ENCODE results near the gene RDH12.
A peak's percentile ranks its signal among the peaks of the same experiment; 100 is the strongest.

The RDH12 gene

GRCh38 chr14:67674480-67675218 lies 27.0 kb upstream of the RDH12 start, which contains the start of gene VTI1B:
Gene VTI1B (minus strand): TSS chr14:67674632. CDS start chr14:67674489, 143 bp downstream.
- TF ChIP-seq POU2F2 (IDR thresholded peaks at IDR 0.05; ENCODE audit: low read depth, low read length) = peak; percentile 51; the same call in 1 of the 2 replicates
- TF ChIP-seq POLR2AphosphoS5 (IDR thresholded peaks at IDR 0.05; ENCODE audit: low read depth, low read length) = peak; percentile 74
- TF ChIP-seq POLR2A (IDR thresholded peaks at IDR 0.05; ENCODE audit: low read depth, low read length) = peak; percentile 77
- no peak for TF ChIP-seq SPI1 (IDR thresholded peaks at IDR 0.05; ENCODE audit: low read depth, low read length)
- FAIRE-seq = peak; percentile 94
- DNase-seq (ENCODE audit: insufficient read length, low spot score) = peak; percentile 80

GRCh38 chr14:67675219-67675582 lies 26.5 kb upstream of the RDH12 start:
- TF ChIP-seq PAX5 (IDR thresholded peaks at IDR 0.05; ENCODE audit: insufficient read depth, low read length, severe bottlenecking) (no peak), POU2F2 (IDR thresholded peaks at IDR 0.05; ENCODE audit: low read depth, low read length) (no peak), SPI1 (IDR thresholded peaks at IDR 0.05; ENCODE audit: low read depth, low read length) (no peak), POLR2AphosphoS5 (IDR thresholded peaks at IDR 0.05; ENCODE audit: low read depth, low read length) (no peak), POLR2A (IDR thresholded peaks at IDR 0.05; ENCODE audit: low read depth, low read length) (no peak), TAF1 (IDR thresholded peaks at IDR 0.05; ENCODE audit: low read depth, low read length) (no peak)
- FAIRE-seq (no peak), DNase-seq (ENCODE audit: insufficient read length, low spot score) (no peak)

GRCh38 chr14:67679006-67679405 lies 22.7 kb upstream of the RDH12 start:
- DNase-seq (ENCODE audit: insufficient read length, low spot score) (no peak), FAIRE-seq (no peak)
- TF ChIP-seq POLR2AphosphoS5 (IDR thresholded peaks at IDR 0.05; ENCODE audit: low read depth, low read length) = no peak
- TF ChIP-seq PAX5 (IDR thresholded peaks at IDR 0.05; ENCODE audit: insufficient read depth, low read length, severe bottlenecking) = no peak
- no peak for TF ChIP-seq POLR2A (IDR thresholded peaks at IDR 0.05; ENCODE audit: low read depth, low read length)
- TF ChIP-seq POU2F2 (IDR thresholded peaks at IDR 0.05; ENCODE audit: low read depth, low read length) = no peak
- no peak for TF ChIP-seq SPI1 (IDR thresholded peaks at IDR 0.05; ENCODE audit: low read depth, low read length)
- TF ChIP-seq TAF1 (IDR thresholded peaks at IDR 0.05; ENCODE audit: low read depth, low read length) = no peak

GRCh38 chr14:67680121-67680602 lies 21.5 kb upstream of the RDH12 start:
- DNase-seq (ENCODE audit: insufficient read length, low spot score) (peak; percentile 56), FAIRE-seq (peak; percentile 85)
- TF ChIP-seq POU2F2 (IDR thresholded peaks at IDR 0.05; ENCODE audit: low read depth, low read length) = no peak
- TF ChIP-seq TAF1 (IDR thresholded peaks at IDR 0.05; ENCODE audit: low read depth, low read length) = no peak

GRCh38 chr14:67680941-67681340 lies 20.7 kb upstream of the RDH12 start:
- DNase-seq (ENCODE audit: insufficient read length, low spot score) = no peak
- no peak for FAIRE-seq
- TF ChIP-seq PAX5 (IDR thresholded peaks at IDR 0.05; ENCODE audit: insufficient read depth, low read length, severe bottlenecking) = no peak
- peak; percentile 71 for TF ChIP-seq SPI1 (IDR thresholded peaks at IDR 0.05; ENCODE audit: low read depth, low read length)

GRCh38 chr14:67683842-67684241 lies 17.8 kb upstream of the RDH12 start:
- FAIRE-seq = no peak

GRCh38 chr14:67690011-67690410 lies 11.7 kb upstream of the RDH12 start:
- FAIRE-seq = no peak
- DNase-seq (ENCODE audit: insufficient read length, low spot score) = no peak
- TF ChIP-seq PAX5 (IDR thresholded peaks at IDR 0.05; ENCODE audit: insufficient read depth, low read length, severe bottlenecking) (no peak), POLR2A (IDR thresholded peaks at IDR 0.05; ENCODE audit: low read depth, low read length) (no peak), SPI1 (IDR thresholded peaks at IDR 0.05; ENCODE audit: low read depth, low read length) (no peak), POLR2AphosphoS5 (IDR thresholded peaks at IDR 0.05; ENCODE audit: low read depth, low read length) (no peak), TAF1 (IDR thresholded peaks at IDR 0.05; ENCODE audit: low read depth, low read length) (no peak), POU2F2 (IDR thresholded peaks at IDR 0.05; ENCODE audit: low read depth, low read length) (no peak)

More at GRCh38 chr14:67683842-67684241, 17.8 kb upstream of the RDH12 start:
- no peak for DNase-seq (ENCODE audit: insufficient read length, low spot score)
- TF ChIP-seq POLR2A (IDR thresholded peaks at IDR 0.05; ENCODE audit: low read depth, low read length) = no peak
- TF ChIP-seq POLR2AphosphoS5 (IDR thresholded peaks at IDR 0.05; ENCODE audit: low read depth, low read length) = no peak
- TF ChIP-seq SPI1 (IDR thresholded peaks at IDR 0.05; ENCODE audit: low read depth, low read length) = no peak
- no peak for TF ChIP-seq TAF1 (IDR thresholded peaks at IDR 0.05; ENCODE audit: low read depth, low read length)
- no peak for TF ChIP-seq PAX5 (IDR thresholded peaks at IDR 0.05; ENCODE audit: insufficient read depth, low read length, severe bottlenecking)
- no peak for TF ChIP-seq POU2F2 (IDR thresholded peaks at IDR 0.05; ENCODE audit: low read depth, low read length)

GRCh38 chr14:67694791-67695393 lies 6.8 kb upstream of the RDH12 start:
- TF ChIP-seq TAF1 (IDR thresholded peaks at IDR 0.05; ENCODE audit: low read depth, low read length) = peak; percentile 56; the same call in 1 of the 2 replicates
- TF ChIP-seq POU2F2 (IDR thresholded peaks at IDR 0.05; ENCODE audit: low read depth, low read length) = peak; percentile 37; the same call in 1 of the 2 replicates
- no peak for TF ChIP-seq PAX5 (IDR thresholded peaks at IDR 0.05; ENCODE audit: insufficient read depth, low read length, severe bottlenecking)
- TF ChIP-seq POLR2AphosphoS5 (IDR thresholded peaks at IDR 0.05; ENCODE audit: low read depth, low read length) = no peak
- TF ChIP-seq POLR2A (IDR thresholded peaks at IDR 0.05; ENCODE audit: low read depth, low read length) = peak; percentile 64; the same call in 1 of the 2 replicates
- TF ChIP-seq SPI1 (IDR thresholded peaks at IDR 0.05; ENCODE audit: low read depth, low read length) = no peak
- DNase-seq (ENCODE audit: insufficient read length, low spot score) (peak; percentile 68), FAIRE-seq (peak; percentile 91)

- TF ChIP-seq PAX5 (IDR thresholded peaks at IDR 0.05; ENCODE audit: insufficient read depth, low read length, severe bottlenecking) (no peak), POU2F2 (IDR thresholded peaks at IDR 0.05; ENCODE audit: low read depth, low read length) (peak; percentile 79; the same call in 1 of the 2 replicates), TAF1 (IDR thresholded peaks at IDR 0.05; ENCODE audit: low read depth, low read length) (peak; percentile 40; the same call in 1 of the 2 replicates), POLR2AphosphoS5 (IDR thresholded peaks at IDR 0.05; ENCODE audit: low read depth, low read length) (peak; percentile 87), POLR2A (IDR thresholded peaks at IDR 0.05; ENCODE audit: low read depth, low read length) (peak; percentile 90), SPI1 (IDR thresholded peaks at IDR 0.05; ENCODE audit: low read depth, low read length) (no peak)
- DNase-seq (ENCODE audit: insufficient read length, low spot score) = peak; percentile 53
- FAIRE-seq = peak; percentile 93
Observed at GRCh38 chr14:67695394-67695949, 6.2 kb upstream of the RDH12 start, which contains the start of gene RDH11. Gene RDH11 (minus strand): TSS chr14:67695764. CDS start chr14:67695703, 61 bp downstream.

Measured in GM12891 (cell line).